Uterus (tissue), 4 donors: ENCODE measurements around the gene PHTF2. TPM values are rescaled to one million over a fixed set of nuclear protein-coding genes. Genes with fewer than 3 reads are reported as not detected.

ENCODE experiments used
- DNase-seq, 2 donors: peaks; one replicate each; pipeline ENCODE4 v3.0.0-alpha.2; 2019 to 2020
- H3K27ac ChIP-seq, 2 donors: fragments of 200-600 bp; sonication (generic); 1 replicate in 1 of 2; 2 replicates in 1 of 2; pipeline ENCODE4 v1.5.1; 2016 to 2018
- H3K27me3 ChIP-seq, 2 donors: fragments of 200-600 bp; sonication (generic); one replicate each; pipeline ENCODE4 v1.5.1; 2018 to 2019; ENCODE audit warnings: control low read depth in 1 of 2
- H3K36me3 ChIP-seq, 2 donors: fragments of 200-600 bp; sonication (generic); one replicate each; pipeline ENCODE4 v1.5.1; 2019; ENCODE audit warnings: control low read depth in 1 of 2
- H3K4me1 ChIP-seq, 2 donors: fragments of 200-600 bp; sonication (generic); one replicate each; pipeline ENCODE4 v1.5.1; 2018 to 2019; ENCODE audit warnings: control low read depth in 1 of 2
- H3K4me3 ChIP-seq, 2 donors: fragments of 200-600 bp; sonication (generic); 1 replicate in 1 of 2; 2 replicates in 1 of 2; pipeline ENCODE4 v1.5.1; 2018 to 2019; ENCODE audit warnings: mild to moderate bottlenecking in 1 of 2
- H3K9me3 ChIP-seq, 2 donors: fragments of 200-600 bp; sonication (generic); one replicate each; pipeline ENCODE4 v1.5.1; 2019; ENCODE audit warnings: control low read depth in 1 of 2
- CTCF ChIP-seq, 4 experiments: fragments of 200-600 bp in 2 of 4; fragments of 450-650 bp in 2 of 4; sonication (generic) in 2 of 4; IDR thresholded peaks; one replicate each; pipeline ENCODE4 v1.5.1; 2016 to 2019; ENCODE audit warnings: antibody characterized with exemption in 4 of 4, mild to moderate bottlenecking in 2 of 4, moderate library complexity in 1 of 4
- POLR2A ChIP-seq, 2 donors: fragments of 450-650 bp; IDR thresholded peaks; one replicate each; pipeline ENCODE4 v1.6.1; 2016; ENCODE audit warnings: antibody characterized with exemption in 2 of 2, mild to moderate bottlenecking in 1 of 2, moderate library complexity in 1 of 2
- intact Hi-C: fragments of 100-400 bp; cut with DNase I; formaldehyde crosslinking; loops from one replicate; pipeline ENCODE4 v1.15.1; 2023; ENCODE audit warnings: low total_unique reads
- total RNA-seq, 4 donors: library from RNA; depleted of rRNA in 3 of 4; stranded (reverse); fragments of >200 nt in 3 of 4; gene quantifications; one replicate each; pipeline versions ENCODE4 v1.1.0 to v1.2.4, GENCODE V29; 2014 to 2023
- donor health status: DM: yes; HTN: yes; CAD: no.

Gene PHTF2
- total RNA-seq, 4 donors from 2014 or later = 6.4 to 54.8 (median 24.7) TPM

- Histone ChIP-seq H3K27me3 (no peaks in the 10 kb centered on the region), H3K4me1 (peaks cover 0 to 5% of the 10 kb centered on the region in 2 donors), H3K27ac (peak overlapping the region; percentile 85 to 93), H3K9me3 (no peaks in the 10 kb centered on the region), H3K36me3 (no peaks in the 10 kb centered on the region), H3K4me3 (peak overlapping the region; percentile 62 to 75)
- intact Hi-C loops = no loop called here
- peak; percentile 33 to 45 for DNase-seq
- TF ChIP-seq CTCF (IDR thresholded peaks at IDR 0.05) (no peak), POLR2A (IDR thresholded peaks at IDR 0.05) (no peak)
Measured at GRCh38 chr7:77799078-77799964, 748 bp downstream of the PHTF2 start.

- intact Hi-C loops = no loop called here
- H3K4me3 ChIP-seq = no peak overlapping the region
- no peaks in the 10 kb centered on the region for H3K9me3 ChIP-seq
Measured at GRCh38 chr7:77800158-77800557, 1.6 kb downstream of the PHTF2 start.

DNA sequence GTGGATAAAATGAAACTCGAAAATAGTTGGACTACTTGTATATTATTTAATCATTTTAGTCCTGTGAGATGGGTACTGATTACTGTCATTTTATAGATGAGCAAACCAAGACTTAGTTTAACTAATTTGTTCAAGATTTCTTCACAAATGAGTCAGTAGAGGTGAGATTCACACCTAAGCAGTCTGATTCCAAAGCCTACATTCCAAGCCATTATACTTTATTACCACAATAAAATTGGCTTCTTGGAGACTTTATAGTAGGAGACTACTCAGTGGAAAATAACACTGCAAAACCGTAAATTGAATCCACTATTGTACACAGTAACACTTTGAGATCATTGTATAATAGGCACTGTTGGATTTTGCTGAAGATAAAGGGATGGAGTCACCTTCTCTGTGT is 2.2 kb downstream of the PHTF2 start:
- TF ChIP-seq POLR2A (IDR thresholded peaks at IDR 0.05) (no peak), CTCF (IDR thresholded peaks at IDR 0.05) (no peak)
- Histone ChIP-seq H3K4me3 (no peak overlapping the region), H3K4me1 (peaks cover 0 to 5% of the 10 kb centered on the region in 2 donors), H3K36me3 (no peaks in the 10 kb centered on the region), H3K27me3 (no peaks in the 10 kb centered on the region), H3K27ac (no peak overlapping the region), H3K9me3 (no peaks in the 10 kb centered on the region)
- intact Hi-C loops = no loop called here
- no peak for DNase-seq

More at GRCh38 chr7:77800158-77800557, 1.6 kb downstream of the PHTF2 start:
- no peak for TF ChIP-seq CTCF (IDR thresholded peaks at IDR 0.05)
- H3K27ac ChIP-seq = peak overlapping the region in 1 of 2 donors; percentile 93
- H3K36me3 ChIP-seq = no peaks in the 10 kb centered on the region
- no peaks in the 10 kb centered on the region for H3K27me3 ChIP-seq
- DNase-seq = no peak
- H3K4me1 ChIP-seq = peaks cover 0 to 5% of the 10 kb centered on the region in 2 donors

DNA sequence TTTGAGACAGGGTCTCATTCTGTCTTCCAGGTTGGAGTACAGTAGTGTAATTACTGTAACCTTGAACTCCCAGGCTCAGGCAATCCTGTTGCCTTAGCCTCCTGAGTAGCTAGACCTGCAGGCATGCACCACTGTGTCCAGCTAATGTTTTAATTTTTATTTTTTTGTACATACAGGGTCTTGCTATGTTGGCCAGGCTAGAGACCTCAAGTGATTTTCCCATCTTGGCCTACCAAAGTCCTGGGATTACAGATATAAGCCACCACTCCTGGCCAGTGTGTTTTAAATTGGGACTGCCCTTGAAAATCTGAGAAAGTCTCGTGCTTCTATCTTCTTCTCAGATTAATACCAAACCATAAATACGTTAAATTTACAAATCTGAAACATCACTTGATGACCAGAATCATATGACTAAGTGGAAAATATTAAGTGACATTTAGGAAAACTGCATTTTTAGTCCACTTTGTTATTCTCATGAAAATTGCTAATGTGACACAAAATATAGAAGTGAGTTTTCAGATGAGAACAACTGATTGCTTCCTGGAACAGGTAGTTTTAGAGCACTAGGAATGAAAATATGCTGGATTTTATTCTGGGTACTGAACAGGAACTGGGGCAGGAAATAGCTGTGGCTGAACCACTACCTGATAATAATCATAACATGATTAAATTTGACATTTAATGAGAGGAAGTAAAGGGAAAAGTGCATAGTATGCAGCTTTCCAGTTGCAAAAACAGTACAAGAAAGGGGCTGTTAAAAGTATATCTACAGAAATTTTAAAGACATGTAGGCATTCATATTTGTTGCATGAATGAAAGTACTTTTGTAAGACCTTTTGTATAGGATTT is 4.2 kb downstream of the PHTF2 start:
- Histone ChIP-seq H3K36me3 (no peaks in the 10 kb centered on the region), H3K9me3 (no peaks in the 10 kb centered on the region), H3K4me3 (no peak overlapping the region), H3K4me1 (peaks cover 0 to 5% of the 10 kb centered on the region in 2 donors), H3K27me3 (no peaks in the 10 kb centered on the region), H3K27ac (no peak overlapping the region)
- DNase-seq = no peak
- intact Hi-C loops = no loop called here
- TF ChIP-seq CTCF (IDR thresholded peaks at IDR 0.05) = no peak
- no peak for TF ChIP-seq POLR2A (IDR thresholded peaks at IDR 0.05)

- Histone ChIP-seq H3K9me3 (no peaks in the 10 kb centered on the region), H3K27ac (no peak overlapping the region), H3K36me3 (no peaks in the 10 kb centered on the region), H3K27me3 (no peaks in the 10 kb centered on the region), H3K4me1 (no peaks in the 10 kb centered on the region), H3K4me3 (no peak overlapping the region)
- TF ChIP-seq CTCF (IDR thresholded peaks at IDR 0.05) = no peak
- no peak for TF ChIP-seq POLR2A (IDR thresholded peaks at IDR 0.05)
- intact Hi-C loops = no loop called here
- DNase-seq = no peak
Measured at GRCh38 chr7:77806425-77806824, 7.9 kb downstream of the PHTF2 start.
